ENCODE measurements around the gene CSPG4.
"Not testable (repeated sequence)": the region's sequence is repeated elsewhere in the genome, so short reads cannot be mapped to it uniquely, and the experiment has no call there.

The CSPG4 gene

GRCh38 chr15:75745305-75745704 is 32.7 kb upstream of the CSPG4 start:
- no peak overlapping the region for H3K9ac ChIP-seq
- H3K27me3 ChIP-seq (ENCODE audit: insufficient read depth, low read depth) = no peaks in the 10 kb centered on the region
- H3K27ac ChIP-seq = no peak overlapping the region
- no peaks in the 10 kb centered on the region for H3K79me2 ChIP-seq (ENCODE audit: insufficient read depth, low read depth)
- H4K20me1 ChIP-seq (ENCODE audit: insufficient read depth) = no peaks in the 10 kb centered on the region
- no peak overlapping the region for H3K4me2 ChIP-seq
- TF ChIP-seq CTCF (conservative IDR thresholded peaks at IDR 0.05; ENCODE audit: low read depth, low read length) = no peak
- H3K4me3 ChIP-seq (IDR thresholded peaks at IDR 0.05; ENCODE audit: insufficient read depth, low read depth, low read length) = no peak overlapping the region
- H2AFZ ChIP-seq (ENCODE audit: low read depth) = no peak overlapping the region
- H3K4me1 ChIP-seq (ENCODE audit: low read depth, poor library complexity, severe bottlenecking) = peaks cover 4% of the 10 kb centered on the region
- no peaks in the 10 kb centered on the region for H3K36me3 ChIP-seq (ENCODE audit: insufficient read depth)

- H3K79me2 ChIP-seq (ENCODE audit: insufficient read depth, low read depth); H3K4me3 ChIP-seq (IDR thresholded peaks at IDR 0.05; ENCODE audit: insufficient read depth, low read depth, low read length): not testable (repeated sequence)
These were observed 29.7 kb upstream of the CSPG4 start for GRCh38 chr15:75742346-75742745.

GRCh38 chr15:75739791-75740190 is 27.1 kb upstream of the CSPG4 start:
- no peak overlapping the region for H3K4me3 ChIP-seq (IDR thresholded peaks at IDR 0.05; ENCODE audit: insufficient read depth, low read depth, low read length)
- no peak overlapping the region for H3K27ac ChIP-seq
- H3K9ac ChIP-seq = no peak overlapping the region
- H3K36me3 ChIP-seq (ENCODE audit: insufficient read depth) = no peaks in the 10 kb centered on the region
- H4K20me1 ChIP-seq (ENCODE audit: insufficient read depth) = no peaks in the 10 kb centered on the region
- no peak overlapping the region; the same call in 1 of the 2 replicates for H2AFZ ChIP-seq (ENCODE audit: low read depth)
- no peak for TF ChIP-seq CTCF (conservative IDR thresholded peaks at IDR 0.05; ENCODE audit: low read depth, low read length)
- H3K27me3 ChIP-seq (ENCODE audit: insufficient read depth, low read depth) = no peaks in the 10 kb centered on the region
- H3K79me2 ChIP-seq (ENCODE audit: insufficient read depth, low read depth) = no peaks in the 10 kb centered on the region
- peaks cover 4% of the 10 kb centered on the region for H3K4me1 ChIP-seq (ENCODE audit: low read depth, poor library complexity, severe bottlenecking)
- no peak overlapping the region for H3K4me2 ChIP-seq

More at GRCh38 chr15:75742346-75742745, 29.7 kb upstream of the CSPG4 start:
- not testable (repeated sequence) for H2AFZ ChIP-seq (ENCODE audit: low read depth); H3K27me3 ChIP-seq (ENCODE audit: insufficient read depth, low read depth); H3K9ac ChIP-seq; H3K27ac ChIP-seq; H3K4me2 ChIP-seq; H3K36me3 ChIP-seq (ENCODE audit: insufficient read depth); H4K20me1 ChIP-seq (ENCODE audit: insufficient read depth); H3K4me1 ChIP-seq (ENCODE audit: low read depth, poor library complexity, severe bottlenecking)

GRCh38 chr15:75738647-75739325 is 26.1 kb upstream of the CSPG4 start:
- H3K4me1 ChIP-seq (ENCODE audit: low read depth, poor library complexity, severe bottlenecking) = peaks cover 4% of the 10 kb centered on the region

More at GRCh38 chr15:75738647-75739325, 26.1 kb upstream of the CSPG4 start:
- no peaks in the 10 kb centered on the region for H3K36me3 ChIP-seq (ENCODE audit: insufficient read depth)
- no peak overlapping the region for H3K4me3 ChIP-seq (IDR thresholded peaks at IDR 0.05; ENCODE audit: insufficient read depth, low read depth, low read length)
- peak overlapping the region; percentile 69 for H3K4me2 ChIP-seq
- peak overlapping the region; percentile 65; the same call in 1 of the 2 replicates for H3K9ac ChIP-seq
- H4K20me1 ChIP-seq (ENCODE audit: insufficient read depth) = no peaks in the 10 kb centered on the region
- H3K79me2 ChIP-seq (ENCODE audit: insufficient read depth, low read depth) = no peaks in the 10 kb centered on the region
- no peak overlapping the region for H3K27ac ChIP-seq
- no peak for TF ChIP-seq CTCF (conservative IDR thresholded peaks at IDR 0.05; ENCODE audit: low read depth, low read length)
- H3K27me3 ChIP-seq (ENCODE audit: insufficient read depth, low read depth) = no peaks in the 10 kb centered on the region
- peak overlapping the region; percentile 96 for H2AFZ ChIP-seq (ENCODE audit: low read depth)

Data from KMS-11 (cell line).